OCI-LY3 (cell line): ENCODE data around the gene C22orf31.

Experiments used
- CTCF ChIP-seq: fragments of 200-600, 300-600 bp; sonication (generic); IDR thresholded peaks from 2 replicates; pipeline ENCODE4 v1.5.1; 2014; ENCODE audit warnings: antibody characterized with exemption, low read length, low read depth
- EZH2phosphoT487 ChIP-seq: fragments of 200-600 bp; shearing (Covaris generic); IDR thresholded peaks from 2 replicates; pipeline ENCODE4 v1.6.1; 2018; ENCODE audit warnings: antibody characterized with exemption, mixed run types, low read depth

DNA sequence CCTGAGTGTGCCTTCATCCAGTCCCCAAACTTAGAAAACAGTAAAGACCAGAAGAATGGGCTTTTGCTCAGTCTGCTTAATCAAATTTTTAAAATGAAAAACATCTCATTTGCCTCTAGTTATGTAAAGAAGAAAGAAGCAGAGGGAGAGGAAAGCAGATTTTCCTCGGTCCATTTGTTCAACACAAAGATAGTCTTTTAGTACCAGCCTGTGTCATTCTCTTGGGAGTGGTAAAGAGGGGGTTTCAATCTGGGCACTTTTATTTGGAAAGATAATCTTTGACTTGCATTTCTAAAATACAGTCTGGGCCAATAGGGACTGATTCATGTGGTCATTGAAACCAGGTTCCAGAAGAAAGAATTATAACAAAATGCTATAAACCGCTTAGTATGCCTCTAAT, 40.7 kb upstream of the C22orf31 start:
- no peak for TF ChIP-seq CTCF
- no peak for TF ChIP-seq EZH2phosphoT487
